Endodermal cell (in vitro differentiated cells): ENCODE measurements around the gene FASN. TPM values are rescaled to one million over a fixed set of nuclear protein-coding genes. Genes with fewer than 3 reads are reported as not detected.

Source experiments
- DNase-seq: peaks from one replicate; pipeline ENCODE4 v3.0.0-alpha.2; 2017
- H3K27ac ChIP-seq: 2 replicates; pipeline ENCODE4 v1.5.1; 2013; ENCODE audit warnings: mild to moderate bottlenecking, low read depth, low read length, moderate library complexity
- H3K27me3 ChIP-seq: 2 replicates; pipeline ENCODE4 v1.6.1; 2013; ENCODE audit warnings: mild to moderate bottlenecking, low read length, moderate library complexity; ENCODE audit not compliant: insufficient read depth, control insufficient read depth, poor library complexity, severe bottlenecking
- H3K36me3 ChIP-seq: 2 replicates; pipeline ENCODE4 v1.7.0; 2013; ENCODE audit warnings: mild to moderate bottlenecking, low read length, moderate library complexity; ENCODE audit not compliant: control insufficient read depth, insufficient read depth
- H3K4me1 ChIP-seq: one replicate; pipeline ENCODE4 v1.7.0; 2013; ENCODE audit warnings: low read length; ENCODE audit not compliant: control insufficient read depth, insufficient read depth
- H3K4me3 ChIP-seq: 2 replicates; pipeline ENCODE4 v1.5.1; 2013; ENCODE audit warnings: mild to moderate bottlenecking, low read length, moderate library complexity
- H3K9ac ChIP-seq: 2 replicates; pipeline ENCODE4 v1.6.1; 2013; ENCODE audit warnings: mild to moderate bottlenecking, low read length, moderate library complexity; ENCODE audit not compliant: poor library complexity, severe bottlenecking; ENCODE audit errors: extremely low read depth
- H3K9me3 ChIP-seq: 2 replicates; pipeline ENCODE4 v1.6.1; 2013; ENCODE audit warnings: mild to moderate bottlenecking, low read length, moderate library complexity; ENCODE audit not compliant: control insufficient read depth
- H3K27ac Mint-ChIP-seq: 2 replicates; pipeline ENCODE4 v1.8.0; 2020; ENCODE audit warnings: mixed read lengths
- H3K27me3 Mint-ChIP-seq: 2 replicates; pipeline ENCODE4 v1.8.0; 2021; ENCODE audit warnings: mild to moderate bottlenecking, mixed read lengths; ENCODE audit not compliant: insufficient read depth
- H3K36me3 Mint-ChIP-seq: 2 replicates; pipeline ENCODE4 v1.8.0; 2020; ENCODE audit warnings: low read depth, mixed read lengths
- H3K4me1 Mint-ChIP-seq: 2 replicates; pipeline ENCODE4 v1.8.0; 2020; ENCODE audit warnings: mixed read lengths
- H3K4me3 Mint-ChIP-seq: 2 replicates; pipeline ENCODE4 v1.8.0; 2020; ENCODE audit warnings: mild to moderate bottlenecking, moderate library complexity, mixed read lengths
- H3K9me3 Mint-ChIP-seq: 2 replicates; pipeline ENCODE4 v1.8.0; 2020; ENCODE audit warnings: mild to moderate bottlenecking, mixed read lengths
- WGBS, 2 experiments: methylation state at CpG; one replicate each; pipeline versions ENCODE4 v1.1.5 to v1.1.7; 2013; ENCODE audit warnings: missing lambda C conversion rate in 2 of 2, mixed read lengths in 1 of 2; ENCODE audit not compliant: insufficient coverage in 1 of 2, insufficient read length in 1 of 2; 5-methylcytosine and 5-hydroxymethylcytosine counted together
- total RNA-seq, 2 donors: library from RNA; stranded (reverse); fragmentation: NEBNext Ultra II Directional in 1 of 2; extraction: Animal tissue kit (Norgen Biotek cat#: 25700) in 1 of 2; gene quantifications; 2 replicates in 1 of 2; 3 replicates in 1 of 2; pipeline ENCODE4 v1.2.1, GENCODE V29; 2021
- TF ChIP-seq, protein P1 (sequence below): fragments of 200-600 bp; sonication (generic); conservative IDR thresholded peaks from 2 replicates; pipeline ENCODE4 v1.5.0; 2021; ENCODE audit warnings: antibody characterized with exemption, mild to moderate bottlenecking

Gene FASN
- total RNA-seq, 2 donors from 2014 or later, result 371 to 498 TPM

DNA sequence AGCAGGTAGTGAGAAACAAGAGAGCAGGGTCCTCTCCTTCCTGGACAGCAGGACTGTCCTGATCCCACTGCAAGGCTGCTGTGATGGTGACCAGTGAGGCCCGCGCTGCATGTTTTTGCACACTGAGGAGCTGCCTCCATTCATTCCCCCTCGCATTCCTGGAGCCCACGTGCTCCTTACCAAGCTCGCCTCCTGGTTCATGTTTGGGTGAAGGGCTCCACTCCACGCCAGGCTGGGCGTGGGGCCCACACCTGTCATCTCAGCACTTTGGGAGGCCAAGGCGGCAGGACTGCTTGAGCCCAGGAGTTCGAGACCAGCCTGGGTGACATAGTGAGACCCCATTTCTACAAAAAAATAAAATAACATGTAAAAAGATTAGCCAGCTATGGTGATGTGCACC lies 15.4 kb upstream of the FASN start:
- Histone ChIP-seq H3K27me3 (no peaks in the 10 kb centered on the region), H3K36me3 (peaks cover 6% of the 10 kb centered on the region), H3K9me3 (no peaks in the 10 kb centered on the region), H3K4me1 (peaks cover 12% of the 10 kb centered on the region), H3K9ac (no peak overlapping the region), H3K27ac (no peak overlapping the region), H3K4me3 (no peak overlapping the region)
- H3K27ac Mint-ChIP-seq, result no peak overlapping the region
- TF ChIP-seq, protein P1, sequence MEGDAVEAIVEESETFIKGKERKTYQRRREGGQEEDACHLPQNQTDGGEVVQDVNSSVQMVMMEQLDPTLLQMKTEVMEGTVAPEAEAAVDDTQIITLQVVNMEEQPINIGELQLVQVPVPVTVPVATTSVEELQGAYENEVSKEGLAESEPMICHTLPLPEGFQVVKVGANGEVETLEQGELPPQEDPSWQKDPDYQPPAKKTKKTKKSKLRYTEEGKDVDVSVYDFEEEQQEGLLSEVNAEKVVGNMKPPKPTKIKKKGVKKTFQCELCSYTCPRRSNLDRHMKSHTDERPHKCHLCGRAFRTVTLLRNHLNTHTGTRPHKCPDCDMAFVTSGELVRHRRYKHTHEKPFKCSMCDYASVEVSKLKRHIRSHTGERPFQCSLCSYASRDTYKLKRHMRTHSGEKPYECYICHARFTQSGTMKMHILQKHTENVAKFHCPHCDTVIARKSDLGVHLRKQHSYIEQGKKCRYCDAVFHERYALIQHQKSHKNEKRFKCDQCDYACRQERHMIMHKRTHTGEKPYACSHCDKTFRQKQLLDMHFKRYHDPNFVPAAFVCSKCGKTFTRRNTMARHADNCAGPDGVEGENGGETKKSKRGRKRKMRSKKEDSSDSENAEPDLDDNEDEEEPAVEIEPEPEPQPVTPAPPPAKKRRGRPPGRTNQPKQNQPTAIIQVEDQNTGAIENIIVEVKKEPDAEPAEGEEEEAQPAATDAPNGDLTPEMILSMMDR, result no peak
- H3K36me3 Mint-ChIP-seq, result peaks cover 49% of the 10 kb centered on the region
- WGBS, 2 experiments, result 92 to 95% methylated on average over 7 to 9 of the region's 9 CpGs
- no peak overlapping the region for H3K4me3 Mint-ChIP-seq
- H3K9me3 Mint-ChIP-seq, result no peaks in the 10 kb centered on the region
- peaks cover 7% of the 10 kb centered on the region for H3K27me3 Mint-ChIP-seq
- no peak for DNase-seq
- peaks cover 23% of the 10 kb centered on the region for H3K4me1 Mint-ChIP-seq

DNA sequence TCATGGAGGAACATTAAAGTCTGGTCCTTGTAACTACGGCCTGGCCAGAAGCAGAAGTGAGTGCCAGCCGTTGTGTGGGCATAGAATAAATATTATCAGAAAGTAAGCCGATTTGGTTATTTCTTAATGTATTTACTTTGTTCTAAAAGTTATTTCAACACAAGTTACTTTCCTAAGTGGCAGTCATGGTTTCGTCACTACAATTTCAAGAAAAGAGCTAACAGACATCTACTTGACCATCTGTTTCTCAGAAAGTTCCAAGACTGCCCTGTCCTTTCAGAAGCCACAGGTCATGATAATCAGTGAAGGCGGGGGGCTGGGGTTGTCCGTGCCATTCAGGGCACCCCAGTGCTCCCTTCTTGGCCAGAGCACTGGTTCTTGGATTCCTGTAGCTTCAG lies 14.9 kb upstream of the FASN start:
- H3K27me3 Mint-ChIP-seq, result peaks cover 7% of the 10 kb centered on the region
- Histone ChIP-seq H3K9ac (no peak overlapping the region), H3K4me3 (no peak overlapping the region), H3K36me3 (peaks cover 6% of the 10 kb centered on the region), H3K4me1 (peaks cover 7% of the 10 kb centered on the region), H3K27me3 (no peaks in the 10 kb centered on the region), H3K9me3 (no peaks in the 10 kb centered on the region), H3K27ac (no peak overlapping the region)
- WGBS, 2 experiments, result 94 to 95% methylated on average over 3 to 6 of the region's 6 CpGs
- no peak overlapping the region for H3K4me3 Mint-ChIP-seq
- TF ChIP-seq, protein P1, result no peak
- H3K4me1 Mint-ChIP-seq, result peaks cover 20% of the 10 kb centered on the region
- H3K27ac Mint-ChIP-seq, result no peak overlapping the region
- DNase-seq, result no peak
- no peaks in the 10 kb centered on the region for H3K9me3 Mint-ChIP-seq
- H3K36me3 Mint-ChIP-seq, result peaks cover 50% of the 10 kb centered on the region

DNA sequence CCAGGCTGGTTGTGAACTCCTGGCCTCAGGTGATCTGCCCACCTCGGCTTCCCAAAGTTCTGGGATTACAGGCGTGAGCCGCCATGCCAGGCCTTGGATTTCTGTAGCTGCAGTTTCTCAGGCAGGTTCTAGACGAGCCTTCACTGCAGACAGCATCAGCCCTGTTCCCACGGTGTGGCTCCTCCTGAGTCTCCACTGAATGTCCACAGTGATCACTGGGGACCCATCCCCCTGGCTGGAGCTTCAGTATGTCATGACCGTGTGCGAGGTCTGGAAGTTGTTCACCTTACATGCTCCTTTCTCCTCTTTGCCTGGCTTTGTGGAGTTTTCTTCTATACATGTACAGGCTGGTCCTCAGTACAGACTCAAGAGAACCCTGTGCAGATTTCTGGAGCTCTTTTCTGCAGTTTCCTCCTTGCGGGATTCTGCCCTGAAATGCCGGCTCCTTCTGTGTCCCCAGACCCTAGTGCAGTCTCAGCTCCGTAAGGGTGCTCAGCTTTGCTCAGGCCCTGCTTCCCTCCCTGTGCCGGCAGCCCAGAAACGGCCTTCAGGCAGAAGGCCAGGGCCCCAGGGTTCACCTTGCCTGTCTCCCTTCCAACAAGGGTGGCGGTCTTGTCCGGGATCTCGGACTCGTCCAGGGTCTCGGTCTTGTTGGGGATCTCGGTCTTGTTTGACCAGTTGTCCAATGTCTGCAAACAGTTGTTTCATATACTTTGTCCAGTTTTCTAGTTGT lies 14.3 kb upstream of the FASN start:
- TF ChIP-seq, protein P1, result no peak
- Histone ChIP-seq H3K4me1 (peaks cover 6% of the 10 kb centered on the region), H3K27ac (no peak overlapping the region), H3K36me3 (peaks cover 6% of the 10 kb centered on the region), H3K27me3 (no peaks in the 10 kb centered on the region), H3K9me3 (no peaks in the 10 kb centered on the region), H3K9ac (no peak overlapping the region), H3K4me3 (no peak overlapping the region)
- peaks cover 50% of the 10 kb centered on the region for H3K36me3 Mint-ChIP-seq
- peaks cover 7% of the 10 kb centered on the region for H3K27me3 Mint-ChIP-seq
- DNase-seq, result no peak
- H3K4me1 Mint-ChIP-seq, result peaks cover 14% of the 10 kb centered on the region
- 92 to 94% methylated on average over 17 to 18 of the region's 18 CpGs for WGBS, 2 experiments
- no peak overlapping the region for H3K4me3 Mint-ChIP-seq
- no peaks in the 10 kb centered on the region for H3K9me3 Mint-ChIP-seq
- H3K27ac Mint-ChIP-seq, result no peak overlapping the region
